Panc1 (cell line): ENCODE measurements around the gene TGFBR1. TPM values are rescaled to one million over a fixed set of nuclear protein-coding genes. Genes with fewer than 3 reads are reported as not detected.

Source experiments
- ATAC-seq: fragments of 200-7000 bp; cut with Tn5 transposase; 2 replicates; pipeline ENCODE4 v1.9.1; 2020; ENCODE audit warnings: mild to moderate bottlenecking, moderate library complexity
- BruUV-seq: library from RNA; stranded (reverse); fragments of 400-500 nt; replicated peaks from 2 replicates; lab custom pipeline; 2021; lab: Mats Ljungman, UMichigan
- CTCF ChIA-PET: fragments of 300-600 bp; sonication (Branson Sonifier 250); formaldehyde crosslinking; loops from one replicate; lab custom pipeline; 2022; ENCODE audit warnings: antibody characterized with exemption; lab: Charles Lee
- POLR2A ChIA-PET: fragments of 300-600 bp; sonication (Branson Sonifier 250); formaldehyde crosslinking; loops from one replicate; lab custom pipeline; 2022; ENCODE audit warnings: antibody characterized with exemption; lab: Charles Lee
- DNase-seq: peaks from one replicate; pipeline ENCODE4 v3.0.0-alpha.2; 2010; ENCODE audit warnings: low read depth, low spot score
- H3K27ac ChIP-seq: 2 replicates; pipeline ENCODE4 v1.5.1; 2011; ENCODE audit warnings: mild to moderate bottlenecking, low read length, inconsistent platforms
- H3K27me3 ChIP-seq: fragments of 200-500 bp; sonication (Bioruptor generic); 2 replicates; pipeline ENCODE4 v1.6.0; 2014; ENCODE audit warnings: low read length, inconsistent platforms; ENCODE audit not compliant: control insufficient read depth, insufficient read depth
- H3K36me3 ChIP-seq: fragments of 200-500 bp; sonication (Bioruptor generic); 2 replicates; pipeline ENCODE4 v1.5.1; 2014; ENCODE audit warnings: inconsistent platforms, mild to moderate bottlenecking, low read length, moderate library complexity; ENCODE audit not compliant: control insufficient read depth, insufficient read depth
- H3K4me1 ChIP-seq: 2 replicates; pipeline ENCODE4 v1.5.1; 2011; ENCODE audit warnings: inconsistent platforms, mild to moderate bottlenecking, low read length, moderate library complexity; ENCODE audit not compliant: control insufficient read depth, insufficient read depth
- H3K4me3 ChIP-seq, 2 experiments: 2 replicates each; pipeline ENCODE4 v1.5.1; 2011 to 2012; ENCODE audit warnings: low read depth in 2 of 2, low read length in 2 of 2, mild to moderate bottlenecking in 2 of 2, inconsistent platforms in 1 of 2, moderate library complexity in 1 of 2
- H3K9me3 ChIP-seq: fragments of 200-500 bp; sonication (Bioruptor generic); 2 replicates; pipeline ENCODE4 v1.5.1; 2014; ENCODE audit warnings: low read depth, mild to moderate bottlenecking, inconsistent platforms, low read length, moderate library complexity; ENCODE audit not compliant: control insufficient read depth, insufficient read depth
- POLR2AphosphoS5 ChIP-seq: IDR thresholded peaks from 2 replicates; pipeline ENCODE4 v1.6.1; 2012; ENCODE audit warnings: mild to moderate bottlenecking, low read depth, low read length, moderate library complexity
- SIN3A ChIP-seq: IDR thresholded peaks from 2 replicates; pipeline ENCODE4 v1.6.1; 2012; ENCODE audit warnings: low read depth, mild to moderate bottlenecking, low read length, moderate library complexity, borderline replicate concordance; ENCODE audit not compliant: insufficient read depth
- TCF7L2 ChIP-seq: IDR thresholded peaks from 2 replicates; pipeline ENCODE4 v1.6.1; 2011; ENCODE audit warnings: mild to moderate bottlenecking, low read depth, low read length, inconsistent platforms
- in situ Hi-C: cut with HindIII; loops from 2 replicates; pipeline ENCODE4 v1.10.0; 2016; ENCODE audit warnings: low sequenced_read_pairs, low pct_unique_long_range_greater_than_20kb
- intact Hi-C: fragments of 100-400 bp; cut with micrococcal nuclease; formaldehyde crosslinking; loops from one replicate; pipeline ENCODE4 v1.10.0; 2022; ENCODE audit not compliant: unreplicated experiment
- total RNA-seq: library from RNA; stranded (reverse); gene quantifications from one replicate; pipeline ENCODE4 v1.2.1, GENCODE V29; 2021; ENCODE audit not compliant: unreplicated experiment
- TF ChIP-seq, protein P1 (sequence below), 2 experiments: IDR thresholded peaks; 2 replicates each; pipeline ENCODE4 v1.6.1; 2011 to 2012; ENCODE audit warnings: low read depth in 2 of 2, control low read depth in 1 of 2, low read length in 1 of 2, mild to moderate bottlenecking in 1 of 2, moderate library complexity in 1 of 2; ENCODE audit not compliant: insufficient read depth in 1 of 2
- TF ChIP-seq, protein P2 (sequence below): fragments of 450-650 bp; IDR thresholded peaks from 2 replicates; pipeline ENCODE4 v1.5.1; 2017; ENCODE audit warnings: mild to moderate bottlenecking

The TGFBR1 gene
- total RNA-seq, 1 experiment from 2014 or later = 22.2 TPM

DNA sequence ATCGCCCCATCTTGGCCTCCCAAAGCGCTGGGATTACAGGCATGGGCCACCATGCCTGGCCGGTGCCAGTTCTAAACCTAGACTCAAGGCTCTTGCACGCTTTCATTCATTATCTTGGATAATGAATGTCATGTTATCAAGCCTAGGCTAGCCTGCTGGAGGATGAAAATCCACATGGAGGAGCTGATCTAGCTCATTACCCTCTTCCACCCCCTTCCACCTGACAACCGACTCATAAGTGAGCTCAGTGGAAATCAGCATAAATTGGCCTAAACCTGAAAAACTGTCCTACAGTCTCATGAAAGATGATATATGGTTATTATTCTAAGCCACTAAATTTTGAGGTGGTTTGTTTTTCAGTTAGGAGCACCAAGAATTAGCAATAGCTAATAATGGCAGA lies 3.6 kb upstream of the TGFBR1 start:
- Histone ChIP-seq H3K27ac (no peak overlapping the region), H3K4me3 (no peak overlapping the region), H3K27me3 (no peaks in the 10 kb centered on the region), H3K36me3 (no peaks in the 10 kb centered on the region), H3K9me3 (no peaks in the 10 kb centered on the region), H3K4me1 (0 out of 2 replicates have a peak, but pooled peaks cover 3% of the 10 kb centered on the region)
- ChIA-PET CTCF (no interaction called here), POLR2A (no interaction called here)
- ATAC-seq = no peak
- in situ Hi-C loops = no loop called here
- TF ChIP-seq SIN3A (no peak), TCF7L2 (no peak), POLR2AphosphoS5 (no peak)
- TF ChIP-seq, protein P1, sequence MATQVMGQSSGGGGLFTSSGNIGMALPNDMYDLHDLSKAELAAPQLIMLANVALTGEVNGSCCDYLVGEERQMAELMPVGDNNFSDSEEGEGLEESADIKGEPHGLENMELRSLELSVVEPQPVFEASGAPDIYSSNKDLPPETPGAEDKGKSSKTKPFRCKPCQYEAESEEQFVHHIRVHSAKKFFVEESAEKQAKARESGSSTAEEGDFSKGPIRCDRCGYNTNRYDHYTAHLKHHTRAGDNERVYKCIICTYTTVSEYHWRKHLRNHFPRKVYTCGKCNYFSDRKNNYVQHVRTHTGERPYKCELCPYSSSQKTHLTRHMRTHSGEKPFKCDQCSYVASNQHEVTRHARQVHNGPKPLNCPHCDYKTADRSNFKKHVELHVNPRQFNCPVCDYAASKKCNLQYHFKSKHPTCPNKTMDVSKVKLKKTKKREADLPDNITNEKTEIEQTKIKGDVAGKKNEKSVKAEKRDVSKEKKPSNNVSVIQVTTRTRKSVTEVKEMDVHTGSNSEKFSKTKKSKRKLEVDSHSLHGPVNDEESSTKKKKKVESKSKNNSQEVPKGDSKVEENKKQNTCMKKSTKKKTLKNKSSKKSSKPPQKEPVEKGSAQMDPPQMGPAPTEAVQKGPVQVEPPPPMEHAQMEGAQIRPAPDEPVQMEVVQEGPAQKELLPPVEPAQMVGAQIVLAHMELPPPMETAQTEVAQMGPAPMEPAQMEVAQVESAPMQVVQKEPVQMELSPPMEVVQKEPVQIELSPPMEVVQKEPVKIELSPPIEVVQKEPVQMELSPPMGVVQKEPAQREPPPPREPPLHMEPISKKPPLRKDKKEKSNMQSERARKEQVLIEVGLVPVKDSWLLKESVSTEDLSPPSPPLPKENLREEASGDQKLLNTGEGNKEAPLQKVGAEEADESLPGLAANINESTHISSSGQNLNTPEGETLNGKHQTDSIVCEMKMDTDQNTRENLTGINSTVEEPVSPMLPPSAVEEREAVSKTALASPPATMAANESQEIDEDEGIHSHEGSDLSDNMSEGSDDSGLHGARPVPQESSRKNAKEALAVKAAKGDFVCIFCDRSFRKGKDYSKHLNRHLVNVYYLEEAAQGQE (IDR thresholded peaks at IDR 0.05; ENCODE audit: insufficient read depth in 1 of 2, low read depth in 2 of 2, low read length in 1 of 2) = no peak
- TF ChIP-seq, protein P2, sequence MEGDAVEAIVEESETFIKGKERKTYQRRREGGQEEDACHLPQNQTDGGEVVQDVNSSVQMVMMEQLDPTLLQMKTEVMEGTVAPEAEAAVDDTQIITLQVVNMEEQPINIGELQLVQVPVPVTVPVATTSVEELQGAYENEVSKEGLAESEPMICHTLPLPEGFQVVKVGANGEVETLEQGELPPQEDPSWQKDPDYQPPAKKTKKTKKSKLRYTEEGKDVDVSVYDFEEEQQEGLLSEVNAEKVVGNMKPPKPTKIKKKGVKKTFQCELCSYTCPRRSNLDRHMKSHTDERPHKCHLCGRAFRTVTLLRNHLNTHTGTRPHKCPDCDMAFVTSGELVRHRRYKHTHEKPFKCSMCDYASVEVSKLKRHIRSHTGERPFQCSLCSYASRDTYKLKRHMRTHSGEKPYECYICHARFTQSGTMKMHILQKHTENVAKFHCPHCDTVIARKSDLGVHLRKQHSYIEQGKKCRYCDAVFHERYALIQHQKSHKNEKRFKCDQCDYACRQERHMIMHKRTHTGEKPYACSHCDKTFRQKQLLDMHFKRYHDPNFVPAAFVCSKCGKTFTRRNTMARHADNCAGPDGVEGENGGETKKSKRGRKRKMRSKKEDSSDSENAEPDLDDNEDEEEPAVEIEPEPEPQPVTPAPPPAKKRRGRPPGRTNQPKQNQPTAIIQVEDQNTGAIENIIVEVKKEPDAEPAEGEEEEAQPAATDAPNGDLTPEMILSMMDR = no peak
- BruUV-seq = no TSS peak
- intact Hi-C loops = no loop called here
- no peak for DNase-seq

DNA sequence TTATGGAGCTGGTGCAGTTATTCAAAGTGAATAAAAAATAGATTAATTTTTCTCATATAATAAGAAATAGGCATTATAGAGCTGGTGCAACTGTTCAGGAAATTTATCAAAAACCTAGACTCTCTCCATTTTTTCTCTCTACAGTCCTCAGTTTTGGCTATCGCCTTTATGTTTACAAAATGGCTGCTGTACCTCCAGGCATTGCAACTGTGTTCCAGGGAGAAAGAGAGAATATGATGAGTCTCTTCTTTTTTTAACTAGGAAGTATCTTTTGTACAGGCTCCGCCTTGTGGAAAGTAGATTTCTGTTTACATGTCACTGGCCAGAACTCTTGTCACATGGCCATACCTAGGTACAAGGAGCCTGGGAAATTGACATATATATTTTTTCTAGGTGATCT lies 3.1 kb upstream of the TGFBR1 start:
- in situ Hi-C loops (no loop called here), intact Hi-C loops (no loop called here)
- no peaks in the 10 kb centered on the region for H3K36me3 ChIP-seq
- no peaks in the 10 kb centered on the region for H3K27me3 ChIP-seq
- no peak overlapping the region for H3K27ac ChIP-seq
- H3K4me1 ChIP-seq = 0 out of 2 replicates have a peak, but pooled peaks cover 3% of the 10 kb centered on the region
- TF ChIP-seq, protein P2 = no peak
- no peak for TF ChIP-seq TCF7L2
- DNase-seq (no peak), ATAC-seq (no peak)
- ChIA-PET POLR2A (no interaction called here), CTCF (no interaction called here)
- BruUV-seq = no TSS peak
- H3K4me3 ChIP-seq = no peak overlapping the region
- no peaks in the 10 kb centered on the region for H3K9me3 ChIP-seq
